Mesenchymal stem cell (in vitro differentiated cells and primary cell): ENCODE measurements around the gene ELAC1. TPM values are rescaled to one million over a fixed set of nuclear protein-coding genes. Genes with fewer than 3 reads are reported as not detected.

Experiments
- DNase-seq: peaks from one replicate; pipeline ENCODE4 v3.0.0-alpha.2; 2013
- H2AFZ ChIP-seq: one replicate; pipeline ENCODE4 v1.6.1; 2013; ENCODE audit warnings: low read depth, mild to moderate bottlenecking, control low read depth, inconsistent platforms, low read length, moderate library complexity
- H2AK5ac ChIP-seq: 2 replicates; pipeline ENCODE4 v1.6.1; 2013; ENCODE audit warnings: low read length, moderate library complexity, mild to moderate bottlenecking, inconsistent platforms; ENCODE audit not compliant: severe bottlenecking
- H2BK120ac ChIP-seq: one replicate; pipeline ENCODE4 v1.6.1; 2013; ENCODE audit warnings: low read depth, mild to moderate bottlenecking, inconsistent platforms, low read length, moderate library complexity
- H2BK12ac ChIP-seq, 2 experiments: one replicate each; pipeline ENCODE4 v1.6.1; 2013; ENCODE audit warnings: inconsistent platforms in 2 of 2, low read length in 2 of 2, mild to moderate bottlenecking in 2 of 2, moderate library complexity in 2 of 2, control low read depth in 1 of 2
- H2BK15ac ChIP-seq: one replicate; pipeline ENCODE4 v1.6.1; 2013; ENCODE audit warnings: mild to moderate bottlenecking, low read depth, inconsistent platforms; ENCODE audit not compliant: poor library complexity, severe bottlenecking
- H2BK5ac ChIP-seq: 2 replicates; pipeline ENCODE4 v1.6.1; 2013; ENCODE audit warnings: low read depth, mild to moderate bottlenecking, low read length, control low read depth, inconsistent platforms; ENCODE audit not compliant: poor library complexity, severe bottlenecking
- H3K14ac ChIP-seq, 2 experiments: one replicate each; pipeline ENCODE4 v1.6.1; 2013; ENCODE audit warnings: inconsistent platforms in 2 of 2, low read length in 2 of 2, control low read depth in 1 of 2, mild to moderate bottlenecking in 1 of 2, moderate library complexity in 1 of 2
- H3K18ac ChIP-seq, 2 experiments: one replicate each; pipeline ENCODE4 v1.6.1; 2013; ENCODE audit warnings: inconsistent platforms in 2 of 2, low read length in 2 of 2, control low read depth in 1 of 2, low read depth in 1 of 2, mild to moderate bottlenecking in 1 of 2
- H3K23ac ChIP-seq, 2 experiments: one replicate each; pipeline ENCODE4 v1.6.1; 2013; ENCODE audit warnings: inconsistent platforms in 2 of 2, low read length in 2 of 2, mild to moderate bottlenecking in 2 of 2, moderate library complexity in 2 of 2, control low read depth in 1 of 2
- H3K27ac ChIP-seq: 2 replicates; pipeline ENCODE4 v1.5.1; 2013; ENCODE audit warnings: mild to moderate bottlenecking, moderate library complexity, low read length, control low read depth, inconsistent platforms; ENCODE audit not compliant: poor library complexity, severe bottlenecking
- H3K27me3 ChIP-seq, 2 experiments: 2 replicates each; pipeline versions ENCODE4 v1.6.1 to v1.7.0; 2013; ENCODE audit warnings: low read length in 2 of 2, mild to moderate bottlenecking in 2 of 2, moderate library complexity in 2 of 2, control low read depth in 1 of 2, inconsistent platforms in 1 of 2; ENCODE audit not compliant: control insufficient read depth in 1 of 2, insufficient read depth in 1 of 2
- H3K36me3 ChIP-seq, 2 experiments: 2 replicates each; pipeline versions ENCODE4 v1.6.1 to v1.7.0; 2013; ENCODE audit warnings: low read length in 2 of 2, control low read depth in 1 of 2, inconsistent platforms in 1 of 2, low read depth in 1 of 2, mild to moderate bottlenecking in 1 of 2; ENCODE audit not compliant: insufficient read depth in 2 of 2, control insufficient read depth in 1 of 2
- H3K4ac ChIP-seq, 2 experiments: one replicate each; pipeline ENCODE4 v1.6.1; 2013; ENCODE audit warnings: inconsistent platforms in 2 of 2, low read length in 2 of 2, mild to moderate bottlenecking in 2 of 2, moderate library complexity in 2 of 2, control low read depth in 1 of 2, low read depth in 1 of 2
- H3K4me1 ChIP-seq: 2 replicates; pipeline ENCODE4 v1.6.1; 2013; ENCODE audit warnings: low read depth, low read length, control low read depth; ENCODE audit not compliant: control insufficient read depth, insufficient read depth
- H3K4me2 ChIP-seq: 2 replicates; pipeline ENCODE4 v1.6.1; 2013; ENCODE audit warnings: low read length, mild to moderate bottlenecking, inconsistent platforms; ENCODE audit not compliant: poor library complexity, severe bottlenecking
- H3K4me3 ChIP-seq, 2 experiments: 2 replicates each; pipeline versions ENCODE4 v1.5.1 to v1.7.0; 2013; ENCODE audit warnings: low read length in 2 of 2, mild to moderate bottlenecking in 2 of 2, control low read depth in 1 of 2, low read depth in 1 of 2; ENCODE audit not compliant: insufficient read depth in 1 of 2
- H3K79me1 ChIP-seq: replicated peaks from 2 replicates; pipeline ENCODE4 v1.6.1; 2013; ENCODE audit warnings: mild to moderate bottlenecking, control low read depth, low read length, inconsistent platforms; ENCODE audit not compliant: poor library complexity, severe bottlenecking
- H3K9ac ChIP-seq: 2 replicates; pipeline ENCODE4 v1.7.0; 2013; ENCODE audit warnings: mild to moderate bottlenecking, low read length, moderate library complexity
- H3K9me3 ChIP-seq: 2 replicates; pipeline ENCODE4 v1.7.0; 2013; ENCODE audit warnings: mild to moderate bottlenecking, low read length; ENCODE audit not compliant: control insufficient read depth
- H4K8ac ChIP-seq: one replicate; pipeline ENCODE4 v1.6.1; 2013; ENCODE audit warnings: inconsistent platforms, mild to moderate bottlenecking, low read length, moderate library complexity
- H4K91ac ChIP-seq: one replicate; pipeline ENCODE4 v1.6.1; 2013; ENCODE audit warnings: mild to moderate bottlenecking, low read length, inconsistent platforms
- WGBS: methylation state at CpG from one replicate; pipeline ENCODE4 v1.1.7; 2013; ENCODE audit warnings: mixed read lengths; 5-methylcytosine and 5-hydroxymethylcytosine counted together
- small RNA-seq: library from polyadenylated mRNA; stranded (forward); fragments of <200 nt; extraction: miRNeasy Mini kit (QIAGEN cat#:217004); gene quantifications from one replicate; pipeline ENCODE3, GENCODE V24; 2013; ENCODE audit warnings: low read depth

Gene ELAC1

DNA sequence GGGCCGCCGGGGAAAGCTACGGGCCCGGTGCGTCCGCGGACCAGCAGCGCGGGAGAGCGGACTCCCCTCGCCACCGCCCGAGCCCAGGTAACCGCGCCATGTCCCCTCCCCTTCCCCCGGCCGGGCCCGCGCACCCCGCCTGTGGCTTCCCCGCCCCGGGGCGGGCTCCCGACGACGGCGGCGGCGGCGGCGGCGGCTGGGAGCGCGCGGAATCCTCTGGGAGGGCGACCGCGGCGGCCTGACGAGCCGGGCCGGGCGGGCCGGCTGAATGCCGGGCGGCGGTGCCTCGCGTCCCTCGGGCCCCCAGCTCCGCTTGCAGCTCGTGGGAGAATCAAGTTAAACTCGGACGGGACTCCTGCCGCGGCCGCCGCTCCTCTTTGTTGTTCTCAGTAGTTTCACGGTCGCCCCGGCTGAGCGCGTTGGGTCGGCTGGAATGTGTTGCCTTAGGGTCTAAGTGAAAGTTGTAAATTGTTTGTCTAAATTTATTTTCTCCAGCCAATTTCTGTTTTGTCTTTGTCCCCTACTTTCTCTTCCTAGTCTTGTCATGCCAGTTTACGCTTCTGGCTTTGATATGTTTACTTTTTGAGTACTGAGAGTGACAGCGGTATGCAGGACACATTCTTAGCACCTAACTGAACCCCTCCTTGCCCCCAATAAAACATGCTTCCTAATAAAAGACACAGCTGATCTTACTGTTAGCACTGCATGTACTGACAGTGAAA, 62.9 kb downstream of the ELAC1 start:
- peak overlapping the region in 1 of 2 experiments; percentile 87 for H3K14ac ChIP-seq

DNA sequence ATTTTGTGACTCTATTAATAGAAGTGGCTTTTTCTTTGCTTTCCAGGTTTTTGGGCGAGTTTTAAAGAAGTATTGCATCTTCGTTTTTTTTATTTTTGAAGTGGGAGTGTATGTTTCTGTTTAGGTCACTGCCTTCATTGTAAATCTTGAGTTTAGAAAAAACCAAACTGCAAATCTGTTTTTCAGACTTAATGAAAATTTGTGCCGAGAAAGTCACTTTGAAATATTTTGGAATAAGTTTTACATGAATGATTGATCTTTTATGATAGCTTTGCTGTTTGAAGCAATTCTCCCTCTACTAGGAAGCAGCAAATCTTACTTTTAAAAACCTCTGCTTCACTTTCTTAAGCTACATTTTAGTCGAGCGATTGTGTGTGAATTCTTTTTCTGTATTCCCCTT, 64.4 kb downstream of the ELAC1 start:
- Histone ChIP-seq H4K91ac (no peak overlapping the region), H3K9me3 (no peaks in the 10 kb centered on the region), H3K4me1 (peaks cover 5% of the 10 kb centered on the region), H2BK5ac (no peak overlapping the region), H2BK120ac (no peak overlapping the region), H2AK5ac (no peak overlapping the region), H3K4me3 (peak overlapping the region in 1 of 2 experiments; percentile 87), H3K4ac (no peak overlapping the region), H4K8ac (no peak overlapping the region), H3K9ac (peak overlapping the region; percentile 100), H3K4me2 (peak overlapping the region; percentile 18), H3K18ac (no peak overlapping the region), H3K27me3 (no peaks in the 10 kb centered on the region), H3K79me1 (peaks cover 11% of the 10 kb centered on the region), H2AFZ (no peak overlapping the region), H3K27ac (no peak overlapping the region), H3K23ac (no peak overlapping the region), H3K14ac (no peak overlapping the region), H2BK12ac (no peak overlapping the region), H2BK15ac (no peak overlapping the region), H3K36me3 (peaks cover 5 to 15% of the 10 kb centered on the region in 2 experiments)
- WGBS = 56% methylated on average over 4 of the region's 5 CpGs
- DNase-seq = no peak

More for the DNA sequence above, 62.9 kb downstream of the ELAC1 start:
- Histone ChIP-seq H3K4me2 (peak overlapping the region; percentile 76), H3K4me1 (peaks cover 5% of the 10 kb centered on the region), H3K79me1 (peaks cover 23% of the 10 kb centered on the region), H3K27ac (no peak overlapping the region), H2BK12ac (no peak overlapping the region), H3K36me3 (peaks cover 8 to 26% of the 10 kb centered on the region in 2 experiments), H4K8ac (peak overlapping the region; percentile 100), H3K9me3 (no peaks in the 10 kb centered on the region), H3K23ac (no peak overlapping the region), H3K4ac (peak overlapping the region; percentile 26 to 75), H2BK120ac (peak overlapping the region; percentile 91), H2BK5ac (peak overlapping the region; percentile 68), H2AK5ac (no peak overlapping the region), H2BK15ac (no peak overlapping the region), H2AFZ (peak overlapping the region; percentile 10), H3K9ac (peak overlapping the region; percentile 100), H4K91ac (peak overlapping the region; percentile 99), H3K27me3 (no peaks in the 10 kb centered on the region), H3K18ac (peak overlapping the region; percentile 72 to 97), H3K4me3 (peak overlapping the region; percentile 80 to 87)
- peak; percentile 65 for DNase-seq
- WGBS = 1% methylated on average over 36 of the region's 66 CpGs

DNA sequence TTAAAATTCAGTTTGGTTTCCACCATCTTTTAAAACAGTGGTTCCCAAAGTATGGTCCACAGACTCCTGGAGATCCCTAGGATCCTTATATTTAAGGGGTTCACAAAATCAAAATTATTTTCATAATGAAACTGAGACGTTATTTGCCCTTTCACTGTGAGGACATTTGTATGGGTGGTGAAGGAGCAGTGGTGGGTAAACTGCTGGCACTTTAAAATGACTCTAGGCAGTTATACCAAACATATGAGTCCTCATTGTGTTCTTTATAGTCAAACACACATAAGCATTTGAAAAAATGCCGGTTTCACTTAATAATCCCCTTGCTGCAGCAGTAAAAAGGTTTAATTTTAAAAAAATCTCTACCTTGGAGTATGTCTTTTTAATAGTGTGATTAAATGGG, 69.4 kb downstream of the ELAC1 start:
- H3K27me3 ChIP-seq = no peaks in the 10 kb centered on the region
- H3K4me3 ChIP-seq = no peak overlapping the region
- no peak overlapping the region for H3K18ac ChIP-seq
- H4K8ac ChIP-seq = no peak overlapping the region
- H2BK15ac ChIP-seq = no peak overlapping the region
- no peaks in the 10 kb centered on the region for H3K9me3 ChIP-seq
- peak overlapping the region; percentile 1 for H3K9ac ChIP-seq
- peaks cover 5 to 15% of the 10 kb centered on the region in 2 experiments for H3K36me3 ChIP-seq
- no peak overlapping the region for H4K91ac ChIP-seq
- no peak overlapping the region for H2AK5ac ChIP-seq
- no peak overlapping the region for H3K4ac ChIP-seq
- no peak for DNase-seq
- no peak overlapping the region for H2BK12ac ChIP-seq
- no peak overlapping the region for H3K14ac ChIP-seq
- H3K4me2 ChIP-seq = no peak overlapping the region
- H3K23ac ChIP-seq = no peak overlapping the region
- H2BK5ac ChIP-seq = no peak overlapping the region
- WGBS = 80% methylated on average over 1 of the region's 2 CpGs
- no peak overlapping the region for H2AFZ ChIP-seq
- no peak overlapping the region for H3K27ac ChIP-seq
- peaks cover 9% of the 10 kb centered on the region for H3K4me1 ChIP-seq
- no peak overlapping the region for H2BK120ac ChIP-seq
- H3K79me1 ChIP-seq = peaks cover 3% of the 10 kb centered on the region

Small RNAs within 50 kb of the gene (small RNA-seq; reads per million reads assigned to genes)
- gene RF00019 = not detected
